Effector CD4-positive, alpha-beta T cell (primary cell): ENCODE measurements around the gene RGS7BP.

Experiments used
- DNase-seq: peaks from one replicate; pipeline ENCODE4 v3.0.0-alpha.2; 2020

RGS7BP gene

DNA sequence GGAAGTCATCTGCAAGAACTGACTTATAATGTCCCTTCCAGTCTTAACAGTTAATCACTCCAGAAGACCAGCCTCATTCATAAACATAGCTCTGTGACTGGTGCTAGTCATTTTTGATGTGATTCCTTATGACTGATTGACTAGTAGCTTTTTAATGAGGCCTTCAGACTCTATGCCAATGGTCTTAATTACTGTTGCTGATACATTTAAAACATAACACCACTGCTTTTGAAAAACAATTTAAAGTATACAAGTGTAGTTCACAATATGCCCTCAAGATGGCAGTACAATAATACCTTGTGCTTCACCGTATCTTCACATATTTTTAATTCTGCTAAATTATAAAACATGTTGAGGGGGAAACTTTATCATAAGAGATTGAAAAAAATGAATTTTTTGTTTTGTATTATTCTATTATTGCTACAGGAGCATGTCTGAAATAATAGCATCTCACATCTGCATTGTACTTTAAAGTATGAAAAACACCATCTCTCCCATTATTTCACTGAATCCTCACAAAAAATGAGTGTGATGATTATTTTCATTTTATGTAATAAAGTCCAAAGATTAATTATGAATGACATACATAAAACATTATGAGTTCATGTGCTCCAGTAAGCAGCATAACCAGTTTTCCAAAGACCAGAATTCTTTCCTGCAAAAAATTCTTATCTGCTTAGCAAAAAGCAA lies 129.3 kb downstream of the RGS7BP start:
- DNase-seq: no peak

DNA sequence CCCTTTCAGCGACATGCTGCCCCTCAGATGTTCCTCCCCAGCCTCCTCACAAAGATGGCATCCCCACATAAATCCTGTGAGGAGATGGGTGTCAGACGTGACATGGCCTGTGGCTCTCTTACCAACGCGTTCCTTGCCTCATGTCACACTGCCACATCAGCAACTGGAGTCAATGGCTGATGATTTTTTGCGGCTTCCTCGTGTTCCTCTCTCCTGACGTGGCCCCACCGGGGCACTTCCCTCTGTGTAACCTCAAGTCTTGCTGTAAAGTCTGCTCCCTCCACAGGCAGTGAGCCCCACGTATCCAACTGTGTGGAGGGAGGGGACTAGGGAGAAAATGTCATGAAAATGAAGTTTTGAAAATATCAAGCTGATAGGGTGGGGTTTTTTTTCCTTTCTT lies 131.3 kb downstream of the RGS7BP start:
- no peak for DNase-seq

- no peak for DNase-seq
These were observed 132.1 kb downstream of the RGS7BP start for GRCh38 chr5:64637837-64638443.

- no peak for DNase-seq
These were observed 139.0 kb downstream of the RGS7BP start for GRCh38 chr5:64644831-64645230.

DNA sequence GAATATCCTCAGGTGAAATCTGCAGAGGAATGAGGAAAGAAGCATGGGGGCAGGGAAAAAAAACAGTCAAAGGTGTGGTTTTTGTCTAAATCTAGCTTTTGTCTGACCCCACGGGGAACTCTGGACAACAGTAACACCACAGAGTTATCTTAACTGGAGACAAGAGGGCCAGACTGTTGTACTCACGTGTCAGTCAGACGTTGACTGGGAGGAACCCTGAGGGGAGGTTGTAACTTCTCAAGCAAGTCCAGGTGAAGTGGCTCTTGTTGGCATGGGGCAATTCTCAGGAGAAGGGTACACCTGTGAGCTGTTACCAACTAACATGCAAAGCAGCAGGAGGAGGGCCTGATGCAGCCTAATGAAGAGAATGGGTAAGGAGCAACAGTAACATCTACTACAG lies 140.4 kb downstream of the RGS7BP start:
- DNase-seq: no peak

GRCh38 chr5:64649512-64649911 lies 143.7 kb downstream of the RGS7BP start:
- DNase-seq: no peak

- DNase-seq: no peak
These were observed 148.1 kb downstream of the RGS7BP start for GRCh38 chr5:64653766-64654560.

DNA sequence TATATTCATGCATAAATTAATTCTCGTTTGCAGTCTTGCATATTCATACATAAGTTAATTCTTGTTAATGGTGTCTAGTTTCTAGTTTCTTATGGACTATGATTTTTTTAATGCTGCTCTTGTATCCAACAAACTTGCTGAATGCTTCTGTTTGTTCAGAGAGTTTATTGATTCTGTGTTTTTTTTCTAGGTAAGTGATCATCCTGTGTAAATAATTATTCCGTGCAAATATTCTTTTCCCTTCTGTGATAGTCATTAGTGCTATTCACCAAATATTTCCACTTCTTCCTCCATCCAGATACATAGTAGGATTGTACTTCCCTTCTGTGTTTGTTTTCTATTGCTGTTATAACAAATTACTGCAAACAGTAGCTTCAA lies 148.7 kb downstream of the RGS7BP start:
- no peak for DNase-seq

DNA sequence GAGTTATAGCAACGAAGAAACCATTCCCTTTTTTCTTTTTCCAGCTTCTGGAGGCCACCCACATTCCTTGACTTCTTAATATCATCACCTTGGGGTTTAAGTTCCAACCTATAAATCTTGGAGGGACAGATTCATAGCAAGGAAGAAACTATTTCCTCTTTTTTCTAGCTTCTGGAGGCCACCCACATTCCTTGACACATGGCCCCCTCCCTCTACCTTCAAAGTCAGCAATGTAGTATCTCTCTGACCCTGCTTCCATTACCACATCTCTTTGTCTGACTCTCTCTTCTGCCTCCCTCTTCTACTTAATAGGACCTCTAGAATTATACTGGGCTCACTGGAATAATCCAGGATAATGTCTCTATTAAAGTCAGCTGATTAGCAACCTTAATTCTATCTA lies 149.8 kb downstream of the RGS7BP start:
- no peak for DNase-seq

- no peak for DNase-seq
These were observed 153.5 kb downstream of the RGS7BP start for GRCh38 chr5:64659289-64659688.
